HG02852 (cell line): Measurements from ENCODE around the gene GGCT.
"Not testable (repeated sequence)": the region's sequence is repeated elsewhere in the genome, so short reads cannot be mapped to it uniquely, and the experiment has no call there.

Experiments used
- ATAC-seq: cut with Tn5 transposase; IDR thresholded peaks from one replicate; pipeline ENCODE4 v1.9.1; 2021; ENCODE audit warnings: mild to moderate bottlenecking, moderate library complexity; ENCODE audit not compliant: unreplicated experiment

The GGCT gene

DNA sequence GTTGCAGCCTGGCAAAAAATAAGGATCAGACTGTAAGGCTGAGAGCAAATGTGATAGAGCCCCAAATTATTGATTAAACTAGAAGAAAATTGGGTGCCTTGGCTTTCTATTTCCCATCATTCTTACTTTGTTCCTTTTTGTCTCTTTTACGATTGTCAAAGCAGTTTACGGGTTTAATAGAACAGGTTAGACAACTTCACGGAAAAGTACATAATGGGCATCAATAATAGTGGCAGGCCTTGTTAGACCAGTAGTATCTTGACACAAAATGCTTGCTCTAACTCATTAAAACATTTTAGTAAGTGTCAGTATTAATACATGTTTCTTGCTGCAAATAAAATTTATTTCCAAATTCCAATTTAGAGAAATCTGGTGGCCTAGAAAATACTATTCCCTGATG is 14.5 kb upstream of the GGCT start:
- ATAC-seq = no peak

- no peak for ATAC-seq
These were observed 11.1 kb upstream of the GGCT start for GRCh38 chr7:30515761-30516160.

GRCh38 chr7:30514776-30515175 is 10.1 kb upstream of the GGCT start:
- ATAC-seq = no peak

- no peak for ATAC-seq
These were observed 9.5 kb upstream of the GGCT start for GRCh38 chr7:30514177-30514576.

DNA sequence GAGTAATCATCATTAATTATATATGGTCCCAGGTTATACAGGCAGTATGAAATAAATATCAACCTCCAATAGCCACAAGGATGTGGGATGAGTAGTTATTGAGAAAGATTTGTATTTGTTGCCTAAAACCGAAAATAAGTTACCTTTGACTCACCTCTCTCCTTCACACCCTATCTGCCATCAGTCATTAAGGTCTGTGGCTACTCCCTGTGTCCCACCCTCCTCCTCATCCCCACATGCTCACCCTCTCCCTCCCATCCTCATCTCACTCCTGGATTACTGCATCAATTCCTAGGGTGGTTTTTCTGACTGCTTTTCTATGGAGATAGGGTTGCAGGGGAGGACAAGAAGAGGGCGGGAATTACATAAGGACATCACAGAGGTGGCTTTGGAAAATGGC is 9.1 kb upstream of the GGCT start:
- ATAC-seq = no peak

DNA sequence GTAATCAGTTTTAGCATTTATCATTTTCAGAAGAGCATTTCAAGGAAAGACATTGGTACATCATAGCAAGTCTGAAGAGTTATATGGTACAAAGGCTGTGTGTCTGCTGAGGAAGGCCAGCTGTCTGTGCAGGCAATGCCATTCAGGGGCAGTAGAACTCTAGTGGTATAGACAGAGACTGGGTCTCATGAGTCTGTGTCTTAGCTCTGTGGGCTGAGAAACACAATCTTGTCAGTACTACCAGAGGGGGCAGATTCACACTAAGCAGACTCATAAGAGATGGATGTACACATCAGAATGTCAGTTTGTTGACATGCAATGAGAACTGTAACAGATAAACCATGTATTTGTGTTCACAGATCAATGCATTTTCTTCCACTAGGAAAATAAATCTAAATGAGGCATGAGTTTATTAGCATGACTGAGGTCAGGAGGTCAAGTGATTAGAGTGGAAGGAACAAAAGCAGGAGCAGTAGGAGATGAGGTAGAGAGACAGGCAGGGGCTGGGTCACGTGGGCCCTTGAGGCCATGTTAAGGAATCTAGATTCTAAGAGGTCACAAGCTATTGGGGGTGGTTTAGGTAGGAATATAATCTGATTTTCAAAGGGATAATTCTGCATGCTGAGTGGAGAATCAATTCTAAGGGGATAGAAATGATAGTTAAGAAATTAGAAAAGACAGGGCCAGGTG is 7.5 kb upstream of the GGCT start:
- ATAC-seq = no peak

DNA sequence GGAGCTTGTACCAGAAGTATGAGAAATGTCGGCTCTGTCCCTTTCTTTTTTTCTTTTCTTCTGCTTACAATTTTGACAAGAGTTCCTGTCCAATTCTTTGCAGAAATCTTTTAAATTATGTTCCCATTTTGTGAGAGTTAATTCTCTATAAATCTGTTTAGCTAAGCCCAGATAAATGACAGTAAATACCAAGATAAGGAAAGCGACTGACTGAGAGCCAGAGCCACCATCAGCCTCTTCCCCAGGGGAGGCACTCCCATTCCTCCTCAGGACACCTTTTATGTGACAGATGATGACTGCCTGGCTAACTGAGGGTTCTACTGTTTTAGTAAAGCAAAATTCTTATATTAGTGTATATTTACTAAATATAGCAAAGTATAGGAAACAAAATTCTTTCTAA is 6.9 kb upstream of the GGCT start:
- ATAC-seq = no peak

GRCh38 chr7:30510124-30511075 is 5.8 kb upstream of the GGCT start:
- ATAC-seq = no peak

DNA sequence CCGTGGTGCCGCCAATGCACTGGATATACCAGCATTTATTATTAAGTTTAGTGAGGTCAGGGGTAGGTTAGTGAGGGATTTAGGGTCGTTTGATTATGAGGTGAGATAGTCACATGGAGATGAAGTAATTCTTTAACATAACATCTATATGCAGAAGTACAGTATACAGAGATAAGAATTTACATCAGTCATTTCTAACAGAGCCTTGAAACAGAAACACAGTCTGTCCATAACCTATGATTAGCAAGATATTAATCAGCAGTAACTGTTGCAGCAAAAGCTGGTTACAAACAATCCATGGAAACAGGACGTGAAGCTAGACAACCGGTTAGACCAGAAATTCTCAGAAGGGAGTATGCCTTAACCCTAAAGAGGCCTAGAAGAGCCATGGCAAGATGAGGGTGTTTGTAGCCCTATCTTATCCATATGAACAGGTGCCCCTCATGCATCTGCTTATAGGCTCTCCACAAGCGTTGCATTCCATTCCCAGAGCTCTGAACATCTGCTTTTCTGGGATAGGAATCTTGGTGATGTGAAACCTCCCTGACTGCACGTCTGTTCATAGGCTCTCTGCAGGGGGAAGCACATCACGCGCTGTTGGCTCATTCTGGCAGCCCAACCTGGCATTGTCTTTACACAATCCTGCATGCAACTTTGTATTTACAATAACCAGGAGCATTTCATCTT is 4.7 kb upstream of the GGCT start:
- not testable (repeated sequence) for ATAC-seq

GRCh38 chr7:30507346-30507900 is 2.8 kb upstream of the GGCT start:
- ATAC-seq = not testable (repeated sequence)

- peak; percentile 22 for ATAC-seq
These were observed 607 bp upstream of the GGCT start for GRCh38 chr7:30505174-30505697.

- no peak for ATAC-seq
These were observed 1.1 kb downstream of the GGCT start for GRCh38 chr7:30503274-30504212.

DNA sequence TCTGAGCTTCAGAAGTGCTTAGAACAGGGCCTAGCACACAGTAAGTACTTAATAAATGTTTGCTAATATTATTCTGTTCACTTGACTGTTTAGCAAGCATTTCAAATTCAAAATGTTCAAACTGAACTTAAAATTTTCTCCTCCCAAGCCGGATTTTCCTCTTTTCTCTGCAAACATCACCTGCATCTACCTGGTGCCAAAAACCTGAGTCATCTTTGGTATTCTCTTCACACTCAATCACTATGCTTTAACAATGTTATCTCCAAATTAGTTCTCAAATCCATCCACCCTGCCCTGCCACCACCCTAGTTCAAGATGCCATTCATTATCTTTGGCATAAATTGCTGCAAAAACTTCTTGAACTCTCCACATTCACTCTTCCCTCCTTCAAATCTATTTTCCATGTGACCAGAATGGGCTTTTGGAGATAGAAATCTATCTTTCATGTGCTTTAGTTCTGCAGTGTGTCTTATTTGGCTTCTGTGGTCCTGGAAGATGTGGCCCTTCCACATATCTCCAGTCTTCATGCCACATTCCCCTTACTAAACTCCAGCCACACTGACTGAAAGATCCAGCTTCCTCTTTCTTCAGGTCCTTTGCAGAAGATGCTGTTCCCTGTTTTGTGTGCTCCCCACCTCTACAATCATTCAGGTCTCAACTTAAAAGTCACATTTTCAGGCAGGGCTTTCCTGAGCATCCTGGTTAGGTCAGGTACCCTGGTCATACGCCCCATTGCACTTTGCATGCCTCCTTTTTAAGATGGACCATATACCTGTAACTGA is 2.0 kb downstream of the GGCT start:
- ATAC-seq = no peak

DNA sequence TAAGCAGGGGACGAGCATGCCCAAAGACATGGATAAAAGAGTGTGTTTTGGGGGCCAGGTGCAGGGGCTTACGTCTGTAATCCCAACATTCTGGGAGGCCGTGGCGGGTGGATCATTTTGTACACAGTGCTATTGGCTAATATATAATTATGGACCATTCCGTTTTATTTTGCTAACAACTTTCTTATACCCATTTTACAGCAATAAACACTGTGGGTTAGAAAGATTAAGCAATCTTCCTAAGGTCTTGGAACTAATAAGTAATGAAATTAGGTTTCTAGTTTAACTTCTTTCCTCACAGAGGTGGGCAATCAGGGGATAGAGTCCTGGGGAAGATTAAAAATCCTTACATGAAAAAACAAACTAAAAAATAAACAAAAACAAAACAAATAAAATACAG is 3.4 kb downstream of the GGCT start:
- no peak for ATAC-seq

- ATAC-seq = no peak
These were observed 11.4 kb downstream of the GGCT start for GRCh38 chr7:30493228-30493627.

DNA sequence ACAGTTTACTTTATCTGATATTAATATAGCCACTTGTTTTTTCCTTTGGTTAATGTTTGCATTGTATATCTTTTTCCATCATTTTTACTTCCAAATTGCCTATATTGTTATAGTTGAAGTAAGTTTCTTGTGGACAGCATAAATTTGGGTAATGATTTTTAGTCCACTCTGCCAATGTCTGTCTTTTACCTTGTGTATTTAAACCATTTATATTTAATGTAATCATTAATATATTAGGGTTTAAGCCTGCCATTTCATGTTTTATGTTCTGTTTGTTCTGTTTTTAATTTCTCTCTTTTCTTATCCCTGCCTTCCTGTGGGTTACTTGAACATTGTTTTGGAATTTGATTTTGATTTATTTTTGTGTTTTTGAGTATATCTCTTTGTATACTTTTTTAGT is 13.2 kb downstream of the GGCT start:
- no peak for ATAC-seq

DNA sequence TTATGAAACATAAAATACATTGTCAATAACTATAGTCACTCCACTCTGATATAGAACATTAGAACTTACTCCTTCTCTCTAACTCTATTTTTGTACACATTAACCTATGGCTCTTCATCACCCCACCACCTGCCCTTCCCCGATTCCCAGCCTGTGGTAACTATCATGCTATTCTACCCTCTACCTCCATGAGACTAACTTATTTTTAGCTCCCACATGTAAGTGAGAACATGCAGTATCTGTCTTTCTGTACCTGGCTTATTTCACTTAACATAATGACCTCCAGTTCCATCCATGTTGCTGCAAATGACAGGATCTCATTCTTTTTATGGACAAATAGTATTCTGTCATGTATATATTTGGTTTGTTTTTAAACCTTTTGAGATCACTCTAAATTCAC is 17.3 kb downstream of the GGCT start:
- ATAC-seq = no peak

DNA sequence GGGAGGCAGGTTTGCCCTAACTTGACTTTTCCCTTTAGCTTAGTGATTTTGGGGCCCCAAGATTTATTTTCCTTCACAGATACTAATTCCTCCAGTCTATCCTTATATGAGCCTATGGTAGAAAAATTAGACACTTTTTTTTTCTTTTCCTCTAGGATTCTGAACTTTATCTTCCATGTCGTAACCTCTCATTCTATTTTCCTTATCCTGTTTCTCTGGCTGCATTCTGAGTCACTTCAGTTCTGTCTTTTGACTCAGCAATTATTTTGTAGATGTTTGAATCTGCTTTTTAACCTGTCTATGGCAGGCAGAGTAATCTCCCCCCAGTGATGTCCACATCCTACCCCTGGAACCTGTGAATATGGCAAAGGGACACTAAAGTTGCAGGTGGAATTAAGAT is 19.0 kb downstream of the GGCT start:
- no peak for ATAC-seq

DNA sequence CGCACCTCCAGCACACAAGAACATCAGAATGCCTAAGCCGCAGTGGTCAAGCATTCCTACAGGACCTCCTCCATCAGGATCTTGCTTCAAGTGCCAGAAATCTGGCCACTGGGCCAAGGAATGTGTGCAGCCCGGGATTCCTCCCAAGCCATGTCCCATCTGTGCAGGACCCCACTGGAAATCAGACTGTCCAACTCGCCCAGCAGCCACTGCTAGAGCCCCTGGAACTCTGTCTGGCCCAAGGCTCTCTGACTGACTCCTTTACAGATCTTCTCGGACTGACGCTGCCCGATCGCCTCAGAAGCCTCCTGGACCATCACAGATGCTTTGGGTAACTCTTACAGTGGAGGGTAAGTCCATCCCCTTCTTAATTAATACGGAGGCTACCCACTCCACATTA is 23.2 kb downstream of the GGCT start:
- ATAC-seq = not testable (repeated sequence)
